SIG-M5 (cell line): ENCODE results near the gene HOXA13.

Experiments used
- DNase-seq: peaks from one replicate; lab custom pipeline; 2025; lab: John Stamatoyannopoulos, UW

Gene HOXA13

DNA sequence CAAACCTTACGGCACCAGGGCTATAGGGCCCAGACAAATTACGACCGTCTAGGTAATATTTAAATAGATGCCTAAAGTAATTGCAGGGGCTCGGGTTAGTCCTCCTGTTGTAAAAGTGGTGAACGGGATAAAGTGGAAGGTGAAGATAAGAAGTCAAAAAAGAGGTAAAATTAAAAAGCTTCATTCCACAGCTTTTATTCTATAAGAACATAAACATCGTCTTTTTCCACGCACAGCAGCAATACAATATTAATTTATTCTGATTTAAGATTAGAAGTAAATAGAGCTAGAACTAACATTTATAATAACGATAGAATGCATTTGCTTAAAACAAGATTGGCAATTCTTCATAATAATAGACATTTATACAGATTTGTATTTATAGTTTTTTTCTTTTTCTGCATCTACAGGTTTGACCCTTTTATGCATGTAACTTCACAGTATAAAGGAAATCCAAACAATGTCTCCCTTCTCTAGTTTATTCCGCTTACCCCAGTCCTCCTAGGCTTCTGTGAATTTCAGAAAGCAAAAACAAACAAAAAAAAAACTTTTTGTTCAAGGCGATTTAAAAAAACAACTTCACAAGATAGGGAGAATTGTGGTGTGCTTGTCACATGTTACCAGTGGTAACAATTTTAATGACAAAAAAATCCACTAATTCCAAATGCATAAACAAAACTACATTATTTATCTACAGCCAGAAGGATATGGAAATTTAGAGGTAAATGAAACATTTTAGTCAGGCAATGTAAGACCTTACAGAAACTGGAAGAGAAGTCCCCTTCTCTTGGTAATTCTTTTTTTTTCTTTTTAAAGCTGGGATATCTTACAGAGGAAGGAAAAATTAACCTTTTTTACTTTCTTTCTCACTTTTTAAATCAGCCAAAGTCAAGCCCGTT is 29.2 kb downstream of the HOXA13 start:
- no peak for DNase-seq

DNA sequence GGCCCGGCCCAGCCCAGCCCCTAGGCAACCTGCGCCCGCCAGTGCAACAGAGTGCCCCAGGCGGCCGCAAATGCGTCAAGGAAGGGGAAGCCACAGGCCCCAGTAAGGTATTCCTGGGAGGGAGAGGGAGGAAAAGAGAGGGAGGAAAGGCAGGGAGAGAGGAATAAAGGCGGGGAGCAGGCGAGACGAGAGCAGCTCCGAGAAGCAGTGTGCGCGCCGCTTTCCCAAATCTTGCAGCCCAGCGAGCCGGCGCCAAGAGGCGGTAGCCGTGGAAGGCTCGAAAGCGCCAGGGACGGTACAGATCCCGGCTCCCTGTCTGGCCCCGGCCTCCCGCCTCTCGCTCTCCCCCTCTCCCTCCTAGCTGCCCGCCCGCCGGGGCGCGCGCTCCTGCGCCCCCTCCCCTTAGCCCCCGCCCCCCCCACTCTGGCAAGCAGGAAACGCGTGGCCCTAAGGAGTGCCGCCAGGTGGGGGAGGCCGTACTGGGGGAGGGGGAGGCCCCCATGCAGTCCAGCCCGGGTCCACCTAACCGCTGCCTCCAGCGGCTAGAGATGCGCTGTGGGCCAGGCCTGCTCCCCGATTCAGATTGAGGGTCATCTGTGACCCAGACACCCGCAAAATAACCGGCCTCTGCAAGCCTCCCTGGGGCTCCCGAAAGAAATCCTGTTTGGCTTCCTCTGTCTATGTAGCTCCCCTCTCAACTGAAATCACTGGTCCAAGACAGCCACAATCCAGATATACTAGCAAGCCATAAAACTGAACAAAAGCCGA is 30.0 kb downstream of the HOXA13 start:
- DNase-seq: no peak

DNA sequence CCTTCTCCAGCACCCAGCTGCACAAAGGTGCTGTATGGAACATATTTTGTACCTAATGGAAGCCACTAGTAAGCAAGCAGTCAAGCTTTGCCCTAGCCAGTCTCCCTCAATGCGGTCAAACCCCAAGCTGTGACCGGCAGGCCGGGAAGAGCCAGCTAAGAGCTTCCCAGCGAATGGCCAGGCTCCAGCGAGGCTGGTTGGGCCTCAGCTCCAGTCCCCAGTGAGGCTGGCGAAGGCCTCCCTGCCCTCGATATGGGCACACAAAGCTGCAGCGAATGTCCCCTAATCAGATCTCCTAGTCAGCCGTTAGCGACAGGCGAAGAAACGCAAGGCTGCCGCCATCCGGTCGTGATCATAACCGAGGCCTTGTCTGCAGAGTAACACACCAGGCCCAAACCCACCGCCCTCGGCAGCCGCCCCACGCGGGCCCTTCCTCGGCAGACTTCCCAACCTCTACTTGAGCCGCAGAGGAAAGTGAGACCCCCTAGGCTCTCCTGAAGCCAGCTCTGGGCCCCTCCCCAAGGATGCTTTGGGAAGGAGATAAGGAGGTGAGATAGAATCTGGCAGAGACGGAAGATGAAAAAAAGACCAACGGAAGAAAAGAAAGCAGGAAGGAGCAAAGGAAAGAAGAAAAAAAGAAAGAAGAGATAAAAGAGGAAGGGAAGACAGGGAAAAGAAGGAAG is 31.5 kb downstream of the HOXA13 start:
- no peak for DNase-seq

DNA sequence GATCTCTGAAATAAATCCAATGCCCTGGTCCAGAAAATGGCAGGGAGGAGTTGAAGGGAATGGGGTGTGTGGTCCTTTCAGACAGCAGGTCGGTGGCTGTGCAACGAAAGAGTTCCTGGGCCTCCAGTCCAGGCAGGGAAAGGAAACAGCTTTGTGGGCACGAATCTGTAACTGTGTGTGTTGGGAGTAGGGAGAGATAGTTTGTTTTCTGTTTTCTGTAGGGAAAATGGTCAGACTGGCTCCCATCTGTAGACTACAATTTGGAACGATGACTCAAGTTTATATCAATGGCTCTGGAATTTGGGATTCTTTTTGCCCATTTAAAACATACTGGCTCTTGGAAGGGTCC is 32.0 kb downstream of the HOXA13 start:
- DNase-seq: no peak

DNA sequence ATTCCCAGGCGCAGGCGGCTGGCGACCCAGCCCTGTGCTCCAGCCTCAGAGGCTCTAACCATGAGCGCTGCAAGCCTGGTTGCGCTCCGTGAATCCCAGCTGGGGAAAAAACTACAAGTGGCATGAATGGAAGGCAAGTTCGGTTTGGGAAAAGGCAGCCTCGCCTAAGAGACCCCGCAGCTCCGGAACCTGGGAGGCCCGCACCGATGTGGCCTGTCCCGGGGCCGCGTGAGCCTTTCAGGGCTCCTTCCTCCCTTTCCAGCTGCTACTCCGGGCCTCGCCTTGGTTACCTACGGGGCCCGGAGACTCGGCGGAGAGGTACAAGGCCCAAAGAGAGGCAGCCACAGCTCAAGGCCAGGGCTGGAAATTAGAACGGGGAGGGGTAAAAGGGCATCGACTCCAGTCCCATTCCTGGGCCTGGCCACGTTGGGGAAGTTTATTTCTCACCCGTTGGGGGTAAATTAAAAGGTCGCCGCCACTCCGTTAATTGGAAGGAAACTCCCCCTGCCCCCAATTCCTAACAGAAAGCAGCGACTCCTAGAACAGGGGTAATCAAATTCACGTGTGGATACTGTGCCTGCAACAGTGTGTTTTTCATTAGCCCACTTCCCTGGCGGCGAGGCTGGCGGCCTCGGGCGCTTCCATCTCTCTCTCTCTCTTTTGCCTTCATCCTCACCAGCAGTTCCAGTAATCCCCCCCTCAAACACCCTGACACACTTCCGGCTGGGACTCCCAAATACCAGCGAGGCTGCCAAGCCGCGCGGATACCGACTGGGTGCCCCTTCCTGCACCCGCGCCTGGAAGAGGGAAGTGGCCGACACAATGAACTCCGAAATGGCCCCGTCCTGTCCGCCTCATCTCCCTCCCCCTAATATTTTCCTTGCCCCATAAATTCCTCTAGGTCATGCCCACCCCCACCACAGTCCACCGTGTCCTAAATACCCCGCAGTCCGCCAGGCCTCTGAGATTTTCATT is 33.1 kb downstream of the HOXA13 start:
- DNase-seq: no peak

DNA sequence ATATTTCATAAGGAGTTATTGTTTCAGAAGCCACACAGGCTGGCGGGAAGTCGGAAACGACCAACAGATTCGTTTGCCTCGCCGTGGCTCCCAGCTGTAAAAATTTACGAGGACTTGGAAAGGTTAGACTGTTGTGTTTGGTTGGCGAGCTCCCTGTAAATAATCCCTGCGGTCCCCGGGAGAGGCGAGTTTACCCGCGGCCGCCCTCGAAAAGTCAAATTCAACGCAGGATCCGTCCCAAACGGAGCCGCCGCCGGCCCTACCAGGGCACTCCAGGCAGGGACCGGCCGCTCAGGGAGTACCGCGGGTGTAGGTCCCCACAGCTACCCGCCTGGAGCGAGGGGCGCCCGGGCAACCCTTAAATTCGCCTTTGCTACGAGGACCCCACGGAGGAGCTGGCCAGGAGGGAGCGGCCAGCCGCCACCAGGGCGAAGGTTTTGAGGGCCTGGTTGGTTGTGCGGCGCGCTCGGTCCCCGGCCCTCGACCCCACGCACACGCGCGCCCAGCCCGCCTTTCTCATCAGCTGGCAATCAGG is 33.8 kb downstream of the HOXA13 start:
- DNase-seq: no peak

DNA sequence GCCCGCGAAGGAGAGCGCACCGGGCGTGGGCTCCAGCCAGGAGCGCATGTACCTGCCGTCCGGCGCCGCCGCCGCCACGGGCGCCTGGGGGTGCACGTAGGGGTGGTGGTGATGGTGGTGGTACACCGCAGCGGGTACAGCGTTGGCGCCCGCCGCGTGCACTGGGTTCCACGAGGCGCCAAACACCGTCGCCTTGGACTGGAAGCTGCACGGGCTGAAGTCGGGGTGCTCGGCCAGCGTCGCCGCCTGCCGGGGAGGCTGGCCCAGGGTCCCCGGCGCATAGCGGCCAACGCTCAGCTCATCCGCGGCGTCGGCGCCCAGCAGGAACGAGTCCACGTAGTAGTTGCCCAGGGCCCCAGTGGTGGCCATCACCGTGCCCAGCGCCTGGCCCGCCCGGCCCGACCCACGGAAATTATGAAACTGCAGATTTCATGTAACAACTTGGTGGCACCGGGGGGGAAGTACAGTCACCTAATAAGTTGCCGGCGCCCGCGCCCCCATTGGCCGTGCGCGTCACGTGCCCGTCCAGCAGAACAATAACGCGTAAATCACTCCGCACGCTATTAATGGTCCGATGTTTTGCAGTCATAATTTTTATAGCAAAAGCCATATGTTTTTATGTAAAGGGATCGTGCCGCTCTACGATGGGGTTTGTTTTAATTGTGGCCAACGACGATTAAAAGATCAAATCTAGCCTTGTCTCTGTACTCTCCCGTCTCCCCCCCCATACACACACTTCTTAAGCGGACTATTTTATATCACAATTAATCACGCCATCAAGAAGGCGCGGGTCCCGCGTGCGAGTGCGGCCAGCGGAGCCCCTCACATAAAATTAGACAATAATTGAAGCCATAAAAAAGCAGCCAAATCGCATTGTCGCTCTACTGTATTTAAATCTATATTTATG is 34.5 kb downstream of the HOXA13 start, which contains the start of gene HOXA9:
HOXA9 (minus strand) TSS at position 449 of the 907 bp plus-strand sequence; CDS start at position 369, 80 bp downstream.
- no peak for DNase-seq

DNA sequence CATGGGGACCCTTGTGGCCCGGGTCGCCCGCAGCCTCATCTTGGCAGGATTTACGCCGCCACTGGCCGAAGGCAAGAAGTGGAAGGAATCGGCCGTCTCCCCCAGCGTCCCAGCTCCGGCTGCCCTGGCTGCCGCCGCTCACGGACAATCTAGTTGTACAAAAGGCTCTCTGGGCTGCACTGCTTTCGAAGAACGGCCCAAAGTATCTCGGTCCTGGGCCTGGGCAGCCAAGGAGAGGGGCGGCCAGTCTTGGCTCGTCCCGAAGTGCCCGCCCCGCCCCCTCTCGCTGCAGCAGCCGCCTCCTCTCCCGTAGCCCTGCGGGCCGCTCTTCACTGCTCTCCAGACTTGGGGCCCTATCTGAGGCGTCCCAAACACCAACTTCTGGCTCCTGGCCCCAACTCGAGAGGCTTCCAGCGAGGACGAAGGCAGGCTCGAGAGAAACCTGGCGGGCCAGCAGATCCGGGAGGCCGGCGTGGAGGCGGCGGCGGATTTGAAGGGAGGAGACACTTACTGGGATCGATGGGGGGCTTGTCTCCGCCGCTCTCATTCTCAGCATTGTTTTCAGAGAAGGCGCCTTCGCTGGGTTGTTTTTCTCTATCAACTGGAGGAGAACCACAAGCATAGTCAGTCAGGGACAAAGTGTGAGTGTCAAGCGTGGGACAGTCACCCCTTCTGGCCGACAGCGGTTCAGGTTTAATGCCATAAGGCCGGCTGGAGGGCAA is 35.4 kb downstream of the HOXA13 start:
- no peak for DNase-seq

DNA sequence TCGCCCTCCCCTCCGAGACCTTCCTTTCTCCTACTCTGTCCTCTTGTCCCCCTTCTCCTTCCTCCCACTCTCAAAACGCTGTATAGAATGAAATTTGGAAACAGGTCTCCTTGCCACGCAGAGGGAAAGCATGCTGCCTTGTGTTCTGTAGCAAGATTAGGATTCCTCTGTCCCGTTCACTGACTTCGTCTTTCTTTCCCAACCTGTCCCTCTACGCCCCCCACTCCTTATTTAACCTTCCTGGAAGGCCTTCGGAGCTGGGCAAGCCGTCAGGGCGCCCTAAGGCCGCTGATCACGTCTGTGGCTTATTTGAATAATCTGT is 35.9 kb downstream of the HOXA13 start:
- DNase-seq: no peak

DNA sequence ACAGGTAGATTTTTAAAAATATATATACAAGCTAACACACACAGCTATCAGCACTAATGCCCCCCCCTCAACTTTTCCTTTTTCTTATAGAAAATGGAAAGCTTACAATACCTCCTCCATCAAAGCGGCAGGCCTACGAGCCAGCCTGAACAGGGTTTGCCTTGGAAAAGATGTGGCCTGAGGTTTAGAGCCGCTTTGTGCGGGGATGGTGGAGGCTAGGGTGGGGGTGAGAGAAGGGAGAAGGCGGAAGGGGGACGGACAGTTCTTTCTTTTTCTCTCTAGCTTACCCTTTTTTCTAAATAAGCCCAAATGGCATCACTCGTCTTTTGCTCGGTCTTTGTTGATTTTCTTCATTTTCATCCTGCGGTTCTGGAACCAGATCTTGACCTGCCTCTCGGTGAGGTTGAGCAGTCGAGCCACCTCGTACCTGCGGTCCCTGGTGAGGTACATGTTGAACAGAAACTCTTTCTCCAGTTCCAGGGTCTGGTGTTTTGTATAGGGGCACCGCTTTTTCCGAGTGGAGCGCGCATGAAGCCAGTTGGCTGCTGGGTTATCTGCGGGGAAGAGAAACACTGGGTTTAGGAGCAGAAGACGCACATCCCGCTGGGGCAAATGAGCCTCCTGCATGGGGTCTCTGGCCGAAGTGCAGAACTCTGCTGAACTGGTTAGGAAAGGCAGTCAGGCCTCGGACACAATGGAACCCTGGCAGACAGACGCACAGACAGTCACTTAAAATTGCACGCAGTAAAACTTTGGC is 36.4 kb downstream of the HOXA13 start:
- no peak for DNase-seq

DNA sequence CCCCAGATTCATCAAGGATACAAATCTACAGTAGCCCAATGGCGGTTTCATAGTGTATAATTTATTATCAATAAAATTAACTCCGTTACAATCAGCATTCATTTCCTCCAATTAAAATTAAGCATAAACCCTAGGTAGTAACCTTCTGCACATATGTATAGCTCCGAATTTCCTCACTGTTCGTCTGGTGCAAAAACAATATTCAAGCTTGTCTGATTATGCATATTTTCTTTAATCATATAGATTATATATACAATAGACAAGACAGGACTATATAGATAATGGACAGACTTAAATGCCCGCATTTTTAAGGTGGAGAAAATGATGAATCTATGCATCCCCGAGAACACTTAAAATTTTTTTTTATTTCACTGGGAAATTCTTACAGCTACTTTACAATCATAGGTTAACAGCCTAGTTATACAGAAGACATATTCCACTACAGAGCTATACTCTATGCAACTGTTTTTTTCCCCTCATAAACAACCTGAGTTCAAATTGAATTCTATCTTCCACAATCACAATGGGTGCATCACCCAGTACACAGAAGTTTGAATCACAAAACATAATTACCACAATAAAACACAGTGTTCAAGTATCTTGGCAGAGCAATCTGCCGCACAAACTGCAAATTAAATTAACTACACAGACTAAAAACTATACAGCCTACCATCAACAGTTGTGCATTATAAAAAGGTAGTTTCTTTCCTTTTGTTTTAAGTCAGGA is 37.2 kb downstream of the HOXA13 start:
- DNase-seq: no peak

DNA sequence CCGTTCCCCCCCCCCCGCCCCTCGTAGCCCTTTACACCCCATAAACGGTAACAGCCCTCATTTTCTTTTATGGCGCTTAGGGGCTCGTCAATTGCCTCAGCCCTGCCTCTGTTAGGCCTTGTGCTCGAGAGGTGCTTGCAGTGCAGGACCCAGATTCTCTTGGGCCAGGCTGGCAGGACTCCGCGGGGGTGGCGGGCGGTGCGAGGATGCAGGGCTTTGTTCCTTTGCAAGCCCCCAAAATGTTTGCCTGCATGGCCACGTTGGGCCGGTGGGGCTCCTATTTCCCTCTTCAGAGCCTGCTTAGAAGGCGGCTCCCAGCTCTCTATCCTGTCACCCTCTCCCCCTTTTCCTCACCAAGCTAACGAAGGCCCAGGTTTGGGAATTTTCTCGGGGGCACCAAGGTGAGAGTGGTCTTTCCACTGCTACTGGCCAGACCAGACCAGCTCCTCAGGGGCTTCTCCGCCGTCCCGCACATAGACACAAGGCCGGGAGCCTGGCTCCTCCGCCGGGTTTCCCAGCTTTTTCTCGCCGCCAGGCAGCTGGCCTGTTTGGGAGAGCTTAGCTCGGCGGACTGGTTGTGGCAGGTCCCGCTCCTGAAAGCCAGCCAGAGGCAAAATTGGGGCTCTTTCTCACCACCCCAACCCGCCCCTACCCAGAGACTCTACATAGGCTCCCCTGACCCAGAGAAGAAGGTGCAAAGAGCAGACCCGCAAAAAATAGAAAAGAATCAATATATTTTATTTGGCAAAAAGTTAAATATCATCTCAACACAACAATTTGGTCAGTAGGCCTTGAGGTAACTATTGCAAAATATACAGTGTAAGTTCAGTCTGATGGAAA is 38.0 kb downstream of the HOXA13 start:
- no peak for DNase-seq

DNA sequence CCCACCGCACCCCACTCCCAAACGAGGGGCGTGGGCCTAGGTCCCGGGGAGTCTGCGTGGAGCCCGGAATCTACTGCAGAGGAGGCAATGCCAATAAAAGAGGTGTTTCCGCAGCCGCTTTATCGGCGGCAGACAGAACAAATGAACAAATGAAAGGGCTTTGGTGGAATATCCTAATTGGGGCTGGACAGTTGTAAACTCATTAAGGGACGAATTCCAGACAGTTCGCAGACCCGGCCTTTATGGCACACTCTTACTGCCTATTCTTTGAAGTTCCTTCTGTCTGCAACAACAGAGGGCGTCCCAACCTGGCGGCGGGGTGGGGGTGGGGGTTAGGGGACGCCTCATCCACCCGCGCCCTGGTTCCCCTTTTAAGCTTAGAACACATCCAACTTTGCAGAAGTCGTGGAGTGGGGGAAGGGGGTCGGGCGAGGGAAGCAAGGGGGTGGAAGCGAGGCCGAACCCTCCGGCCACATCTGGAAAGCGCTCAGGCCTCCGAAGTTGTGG is 38.6 kb downstream of the HOXA13 start:
- no peak for DNase-seq

DNA sequence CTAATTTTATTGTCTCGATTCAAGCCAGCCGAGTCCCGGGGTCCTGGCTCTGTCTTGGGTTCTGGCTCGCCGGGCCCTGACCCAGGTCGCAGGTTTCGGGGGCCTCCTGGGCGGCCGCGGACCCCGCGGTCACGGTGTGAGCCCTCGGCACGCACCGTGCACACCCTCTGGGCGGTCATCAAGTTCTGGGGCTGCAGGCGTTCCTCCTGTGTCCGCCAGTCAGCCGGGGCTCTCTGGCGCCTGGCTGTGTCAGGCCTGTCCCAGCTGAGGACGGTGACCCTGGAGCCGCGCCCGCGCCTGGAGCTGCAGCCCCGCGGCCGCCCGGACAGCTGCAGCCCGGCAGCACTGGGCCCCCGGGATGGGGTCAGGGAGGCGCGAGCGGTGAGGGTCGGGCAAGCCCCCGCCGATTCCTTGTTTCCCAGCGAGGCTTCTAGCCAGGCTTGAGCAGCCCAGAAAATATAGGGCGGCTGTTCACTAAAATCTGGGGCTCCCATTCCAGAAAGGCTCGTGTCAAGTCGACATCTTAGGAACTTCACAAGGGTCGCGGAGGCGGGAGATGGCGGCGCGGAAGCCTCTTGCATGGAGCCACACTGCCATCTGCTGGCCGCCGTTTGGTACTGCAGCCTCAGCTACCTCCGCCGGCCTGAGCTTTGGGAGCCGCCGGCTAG is 39.2 kb downstream of the HOXA13 start:
- no peak for DNase-seq

DNA sequence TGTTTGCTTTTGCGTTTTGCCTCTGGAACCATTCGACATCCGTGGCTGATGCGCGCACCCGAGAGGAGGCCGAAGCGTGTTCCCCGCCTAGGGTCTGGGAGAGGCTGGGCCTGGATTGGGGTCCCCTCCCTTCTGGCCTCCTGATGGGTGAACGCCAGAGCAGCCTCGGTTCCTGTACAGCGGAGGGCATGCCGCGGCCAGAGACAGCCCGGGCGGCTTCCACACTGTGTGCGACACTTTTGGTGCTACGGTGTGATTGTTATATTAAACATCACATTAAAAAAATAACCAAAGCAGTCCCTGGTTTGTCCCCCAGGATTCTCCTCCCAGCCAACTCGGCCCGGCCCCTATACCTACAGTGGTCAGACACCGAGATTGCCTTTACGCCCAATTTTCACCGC is 39.7 kb downstream of the HOXA13 start:
- DNase-seq: no peak
